Liver (tissue), 9 donors: ENCODE results near the gene EXPH5. TPM values are rescaled to one million over a fixed set of nuclear protein-coding genes. Genes with fewer than 3 reads are reported as not detected.

Experiments
- DNase-seq: peaks from one replicate; pipeline ENCODE4 v3.0.0-alpha.2; 2017; ENCODE audit warnings: low spot score
- H3K27ac ChIP-seq, 2 donors: one replicate each; pipeline ENCODE4 v1.7.0; 2013; ENCODE audit warnings: inconsistent platforms in 2 of 2, low read length in 2 of 2, control low read depth in 1 of 2, low read depth in 1 of 2, mild to moderate bottlenecking in 1 of 2
- H3K27me3 ChIP-seq, 4 donors: one replicate each; pipeline versions ENCODE4 v1.6.1 to v1.7.0; 2013; ENCODE audit warnings: low read length in 3 of 4, inconsistent platforms in 1 of 4, mild to moderate bottlenecking in 1 of 4, moderate library complexity in 1 of 4; ENCODE audit not compliant: control insufficient read depth in 4 of 4, insufficient read depth in 4 of 4
- H3K36me3 ChIP-seq, 4 donors: one replicate each; pipeline versions ENCODE4 v1.6.1 to v1.7.0; 2013; ENCODE audit warnings: low read length in 3 of 4, mild to moderate bottlenecking in 3 of 4, low read depth in 1 of 4, moderate library complexity in 1 of 4; ENCODE audit not compliant: control insufficient read depth in 4 of 4, insufficient read depth in 3 of 4
- H3K4me1 ChIP-seq, 4 donors: one replicate each; pipeline versions ENCODE4 v1.6.1 to v1.7.0; 2013; ENCODE audit warnings: low read length in 3 of 4, mild to moderate bottlenecking in 3 of 4, moderate library complexity in 1 of 4; ENCODE audit not compliant: control insufficient read depth in 4 of 4, insufficient read depth in 4 of 4
- H3K4me3 ChIP-seq, 3 donors: one replicate each; pipeline versions ENCODE4 v1.6.1 to v1.7.0; 2013; ENCODE audit warnings: low read length in 3 of 3, control low read depth in 1 of 3, low read depth in 1 of 3, mild to moderate bottlenecking in 1 of 3
- H3K9ac ChIP-seq, 2 donors: one replicate each; pipeline ENCODE4 v1.7.0; 2013; ENCODE audit warnings: low read length in 2 of 2, mild to moderate bottlenecking in 2 of 2, moderate library complexity in 2 of 2, control low read depth in 1 of 2, low read depth in 1 of 2
- H3K9me3 ChIP-seq, 4 donors: one replicate each; pipeline versions ENCODE4 v1.6.1 to v1.7.0; 2013; ENCODE audit warnings: low read length in 3 of 4; ENCODE audit not compliant: control insufficient read depth in 4 of 4
- CTCF ChIP-seq: fragments of 150-350 bp; IDR thresholded peaks from 2 replicates; pipeline ENCODE4 v1.5.1; 2017; ENCODE audit warnings: improper control_type of control experiment, low read depth, low read length; ENCODE audit not compliant: missing input control
- EGR1 ChIP-seq, 2 donors: IDR thresholded peaks; 2 replicates each; pipeline ENCODE4 v1.6.1; 2016 to 2018; ENCODE audit warnings: antibody characterized with exemption in 2 of 2, low read depth in 2 of 2
- FOXA1 ChIP-seq: IDR thresholded peaks from 2 replicates; pipeline ENCODE4 v1.6.1; 2016; ENCODE audit warnings: antibody characterized with exemption
- FOXA2 ChIP-seq: IDR thresholded peaks from 2 replicates; pipeline ENCODE4 v1.6.1; 2016; ENCODE audit warnings: antibody characterized with exemption
- GABPA ChIP-seq, 2 donors: IDR thresholded peaks in 1 of 2; conservative IDR thresholded peaks in 1 of 2; 2 replicates each; pipeline ENCODE4 v1.6.1; 2016; ENCODE audit warnings: antibody characterized with exemption in 2 of 2, mild to moderate bottlenecking in 1 of 2, moderate library complexity in 1 of 2
- HNF4A ChIP-seq, 2 donors: conservative IDR thresholded peaks; 2 replicates each; pipeline ENCODE4 v1.6.1; 2016; ENCODE audit warnings: antibody characterized with exemption in 2 of 2, mild to moderate bottlenecking in 2 of 2
- HNF4G ChIP-seq: IDR thresholded peaks from 2 replicates; pipeline ENCODE4 v1.6.1; 2016; ENCODE audit warnings: antibody characterized with exemption
- JUND ChIP-seq, 2 donors: IDR thresholded peaks; 2 replicates each; pipeline ENCODE4 v1.6.1; 2016; ENCODE audit warnings: antibody characterized with exemption in 2 of 2
- NR2F2 ChIP-seq: IDR thresholded peaks from 2 replicates; pipeline ENCODE4 v1.6.1; 2016; ENCODE audit warnings: antibody characterized with exemption
- RAD21 ChIP-seq, 2 donors: IDR thresholded peaks; 2 replicates each; pipeline ENCODE4 v1.6.1; 2016; ENCODE audit warnings: antibody characterized with exemption in 2 of 2, mild to moderate bottlenecking in 2 of 2
- RXRA ChIP-seq, 2 donors: IDR thresholded peaks; 2 replicates each; pipeline ENCODE4 v1.6.1; 2017 to 2018; ENCODE audit warnings: antibody characterized with exemption in 2 of 2, mild to moderate bottlenecking in 1 of 2
- SP1 ChIP-seq: IDR thresholded peaks from 2 replicates; pipeline ENCODE4 v1.6.1; 2018; ENCODE audit warnings: antibody characterized with exemption, mild to moderate bottlenecking
- TAF1 ChIP-seq: conservative IDR thresholded peaks from 2 replicates; pipeline ENCODE4 v1.6.1; 2016; ENCODE audit warnings: antibody characterized with exemption, mild to moderate bottlenecking
- YY1 ChIP-seq: IDR thresholded peaks from 2 replicates; pipeline ENCODE4 v1.6.1; 2016; ENCODE audit warnings: antibody characterized with exemption, mild to moderate bottlenecking
- WGBS: extraction: QIAGEN DNeasy Blood & Tissue Kit; methylation state at CpG from one replicate; pipeline ENCODE4 v1.1.7; 2013; 5-methylcytosine and 5-hydroxymethylcytosine counted together
- polyA plus RNA-seq, 2 donors: library from polyadenylated mRNA; stranded (reverse) in 1 of 2; unstranded in 1 of 2; fragments of 200-250 nt in 1 of 2; fragments of >200 nt in 1 of 2; fragmentation: Nextera tagmentation in 1 of 2; extraction: Ambion mirVana in 1 of 2; gene quantifications; one replicate each; pipeline versions ENCODE4 v1.2.1 to v1.2.3, GENCODE V29; 2013 to 2015
- total RNA-seq, 2 donors: library from RNA; depleted of rRNA; stranded (reverse); fragments of >200 nt; gene quantifications; one replicate each; pipeline ENCODE4 v1.2.3, GENCODE V29; 2014
- TF ChIP-seq, protein P1 (sequence below): IDR thresholded peaks from 2 replicates; pipeline ENCODE4 v1.6.1; 2016; ENCODE audit warnings: antibody characterized with exemption
- donor health status: healthy.
- donor health status: healthy.
- donor health status: healthy.
- donor health status: healthy.
- donor health status: healthy.

Gene EXPH5
- total and polyA plus RNA-seq, 4 donors = 0.47 to 6.1 (median 1.5) TPM

DNA sequence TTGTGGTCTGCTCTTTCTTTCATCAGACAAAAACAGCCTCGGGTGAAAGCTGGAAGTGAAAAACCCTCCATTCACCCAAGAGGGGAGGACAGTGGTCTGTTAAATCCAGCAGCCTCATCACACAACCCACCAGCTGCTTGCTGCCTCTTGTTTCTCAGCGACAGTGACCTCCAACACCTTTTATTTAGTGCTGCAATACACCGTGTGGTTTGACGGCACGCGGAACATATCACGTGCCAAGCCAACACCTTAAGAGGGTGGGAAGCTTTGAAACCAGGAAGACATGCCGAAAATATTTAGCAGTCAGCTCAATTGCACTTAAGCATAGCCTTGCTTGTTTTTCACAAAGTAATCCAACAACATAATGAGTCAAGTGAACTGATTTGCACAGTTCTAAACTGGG lies 55.5 kb downstream of the EXPH5 start:
- WGBS = 57% methylated on average over 8 of the region's 8 CpGs
- no peak overlapping the region for H3K4me3 ChIP-seq
- peaks cover 0 to 12% (median 0%) of the 10 kb centered on the region in 4 donors for H3K36me3 ChIP-seq
- no peaks in the 10 kb centered on the region for H3K9me3 ChIP-seq
- no peaks in the 10 kb centered on the region for H3K27me3 ChIP-seq
- H3K9ac ChIP-seq = no peak overlapping the region
- no peak overlapping the region for H3K27ac ChIP-seq
- H3K4me1 ChIP-seq = no peaks in the 10 kb centered on the region
- no peak for DNase-seq
- TF ChIP-seq RXRA (IDR thresholded peaks at IDR 0.05) (no peak), TAF1 (no peak), NR2F2 (no peak), CTCF (no peak), FOXA1 (no peak), RAD21 (IDR thresholded peaks at IDR 0.05) (no peak), YY1 (no peak), HNF4A (conservative IDR thresholded peaks at IDR 0.05) (no peak), JUND (IDR thresholded peaks at IDR 0.05) (no peak), FOXA2 (no peak), SP1 (no peak), HNF4G (no peak)
- TF ChIP-seq, protein P1, sequence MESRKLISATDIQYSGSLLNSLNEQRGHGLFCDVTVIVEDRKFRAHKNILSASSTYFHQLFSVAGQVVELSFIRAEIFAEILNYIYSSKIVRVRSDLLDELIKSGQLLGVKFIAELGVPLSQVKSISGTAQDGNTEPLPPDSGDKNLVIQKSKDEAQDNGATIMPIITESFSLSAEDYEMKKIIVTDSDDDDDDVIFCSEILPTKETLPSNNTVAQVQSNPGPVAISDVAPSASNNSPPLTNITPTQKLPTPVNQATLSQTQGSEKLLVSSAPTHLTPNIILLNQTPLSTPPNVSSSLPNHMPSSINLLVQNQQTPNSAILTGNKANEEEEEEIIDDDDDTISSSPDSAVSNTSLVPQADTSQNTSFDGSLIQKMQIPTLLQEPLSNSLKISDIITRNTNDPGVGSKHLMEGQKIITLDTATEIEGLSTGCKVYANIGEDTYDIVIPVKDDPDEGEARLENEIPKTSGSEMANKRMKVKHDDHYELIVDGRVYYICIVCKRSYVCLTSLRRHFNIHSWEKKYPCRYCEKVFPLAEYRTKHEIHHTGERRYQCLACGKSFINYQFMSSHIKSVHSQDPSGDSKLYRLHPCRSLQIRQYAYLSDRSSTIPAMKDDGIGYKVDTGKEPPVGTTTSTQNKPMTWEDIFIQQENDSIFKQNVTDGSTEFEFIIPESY = no peak

DNA sequence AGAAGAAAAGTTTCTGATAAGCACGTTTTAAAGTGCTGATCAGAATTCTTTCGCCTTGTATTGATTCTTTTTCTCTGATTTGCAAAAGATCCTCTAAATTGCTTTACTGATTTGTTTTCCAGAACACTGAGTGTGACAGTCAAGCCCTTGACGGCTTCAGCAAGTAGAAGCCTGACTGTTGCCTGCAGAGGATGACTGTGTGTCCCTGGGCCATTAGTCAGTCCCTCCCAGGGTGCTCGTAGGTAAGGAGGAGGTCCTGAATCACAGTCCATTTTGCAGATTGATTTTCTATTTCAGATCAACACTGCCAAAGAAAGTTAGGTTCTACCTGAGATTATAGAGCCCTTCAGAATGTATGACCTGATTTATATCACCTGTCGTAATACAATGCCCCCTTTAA lies 56.8 kb downstream of the EXPH5 start:
- Histone ChIP-seq H3K9me3 (no peaks in the 10 kb centered on the region), H3K27ac (no peak overlapping the region), H3K9ac (no peak overlapping the region), H3K36me3 (peaks cover 0 to 12% (median 0%) of the 10 kb centered on the region in 4 donors), H3K27me3 (no peaks in the 10 kb centered on the region), H3K4me1 (no peaks in the 10 kb centered on the region), H3K4me3 (no peak overlapping the region)
- TF ChIP-seq TAF1 = no peak
- no peak for TF ChIP-seq FOXA2
- TF ChIP-seq GABPA (IDR thresholded peaks at IDR 0.05 in 1 of 2, conservative IDR thresholded peaks at IDR 0.05 in 1 of 2) = no peak
- no peak for TF ChIP-seq NR2F2
- no peak for TF ChIP-seq JUND (IDR thresholded peaks at IDR 0.05)
- WGBS = 90% methylated on average over 5 of the region's 5 CpGs
- DNase-seq = no peak

DNA sequence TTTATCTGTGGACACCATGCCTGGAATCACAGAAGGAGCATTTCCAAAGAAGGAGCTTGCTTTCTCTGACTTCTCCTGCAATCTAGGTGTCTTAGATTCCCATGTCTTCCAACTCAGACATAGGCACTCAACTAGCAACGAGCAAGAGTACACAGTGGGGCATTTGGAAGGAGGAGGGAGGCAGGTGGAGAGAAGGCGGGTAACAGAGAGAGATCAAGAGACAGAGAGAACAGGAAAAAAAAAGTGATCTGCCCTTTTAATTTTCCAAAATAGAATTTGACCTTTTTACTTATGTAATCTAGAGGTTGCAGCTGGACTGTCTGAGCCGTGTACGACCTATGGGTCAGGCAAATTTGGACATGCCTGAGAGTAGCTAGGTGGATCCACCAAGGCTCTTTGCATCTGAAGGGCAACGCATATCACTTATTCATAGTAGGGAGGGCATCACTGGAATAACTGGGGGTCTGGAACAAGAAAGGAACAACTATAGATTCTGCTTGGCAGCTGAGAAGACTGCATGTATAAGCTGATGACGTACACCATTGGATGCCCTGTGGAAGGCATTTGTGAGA lies 58.1 kb downstream of the EXPH5 start:
- Histone ChIP-seq H3K36me3 (peaks cover 0 to 12% (median under 1%) of the 10 kb centered on the region in 4 donors), H3K9ac (no peak overlapping the region), H3K27me3 (no peaks in the 10 kb centered on the region), H3K27ac (no peak overlapping the region), H3K4me3 (no peak overlapping the region), H3K9me3 (no peaks in the 10 kb centered on the region), H3K4me1 (no peaks in the 10 kb centered on the region)
- 77% methylated on average over 6 of the region's 6 CpGs for WGBS
- no peak for DNase-seq
- no peak for TF ChIP-seq GABPA (IDR thresholded peaks at IDR 0.05 in 1 of 2, conservative IDR thresholded peaks at IDR 0.05 in 1 of 2)
- TF ChIP-seq FOXA2 = no peak
- TF ChIP-seq RXRA (IDR thresholded peaks at IDR 0.05) = no peak
- no peak for TF ChIP-seq HNF4A (conservative IDR thresholded peaks at IDR 0.05)
- TF ChIP-seq, protein P1 = no peak
- TF ChIP-seq HNF4G = no peak
- no peak for TF ChIP-seq EGR1 (IDR thresholded peaks at IDR 0.05; ENCODE audit: low read depth in 2 of 2)
- no peak for TF ChIP-seq CTCF
